Natural killer cell (primary cell): ENCODE measurements around the gene C8B. TPM values are rescaled to one million over a fixed set of nuclear protein-coding genes. Genes with fewer than 3 reads are reported as not detected.

Experiments used
- ATAC-seq, 3 donors: fragments of 150-1000 bp in 2 of 3; fragments of 200-7000 bp in 1 of 3; cut with Tn5 transposase; 1 replicate in 1 of 3; 2 replicates in 2 of 3; pipeline ENCODE4 v1.10.0; 2021; ENCODE audit warnings: mild to moderate bottlenecking in 2 of 3, moderate library complexity in 2 of 3
- DNase-seq, 2 donors: peaks; one replicate each; pipeline versions ENCODE4 v3.0.0 to v3.0.0-alpha.2; 2013 to 2021; ENCODE audit warnings: mixed read lengths in 1 of 2
- H3K27ac ChIP-seq: one replicate; pipeline ENCODE4 v1.5.1; 2013; ENCODE audit warnings: mild to moderate bottlenecking, low read length
- H3K27me3 ChIP-seq: one replicate; pipeline ENCODE4 v1.6.1; 2013; ENCODE audit warnings: low read length; ENCODE audit not compliant: control insufficient read depth, insufficient read depth
- H3K36me3 ChIP-seq: one replicate; pipeline ENCODE4 v1.6.1; 2013; ENCODE audit warnings: low read length; ENCODE audit not compliant: control insufficient read depth, insufficient read depth
- H3K4me1 ChIP-seq: one replicate; pipeline ENCODE4 v1.6.1; 2013; ENCODE audit warnings: low read length; ENCODE audit not compliant: control insufficient read depth, insufficient read depth
- H3K4me3 ChIP-seq: one replicate; pipeline ENCODE4 v1.5.1; 2013; ENCODE audit warnings: low read length
- H3K9me3 ChIP-seq: one replicate; pipeline ENCODE4 v1.6.1; 2013; ENCODE audit warnings: low read length; ENCODE audit not compliant: control insufficient read depth, insufficient read depth
- H3K27ac Mint-ChIP-seq, 2 donors: one replicate each; pipeline ENCODE4 v1.8.0; 2022; ENCODE audit warnings: mild to moderate bottlenecking in 2 of 2, mixed read lengths in 2 of 2, moderate library complexity in 1 of 2
- H3K27me3 Mint-ChIP-seq, 2 donors: one replicate each; pipeline ENCODE4 v1.8.0; 2022; ENCODE audit warnings: low read depth in 2 of 2, mixed read lengths in 2 of 2
- H3K36me3 Mint-ChIP-seq: one replicate; pipeline ENCODE4 v1.8.0; 2022; ENCODE audit warnings: mixed read lengths
- H3K4me1 Mint-ChIP-seq, 2 donors: one replicate each; pipeline ENCODE4 v1.8.0; 2022; ENCODE audit warnings: mixed read lengths in 2 of 2
- H3K4me3 Mint-ChIP-seq: one replicate; pipeline ENCODE4 v1.8.0; 2022; ENCODE audit warnings: mild to moderate bottlenecking, moderate library complexity, mixed read lengths
- H3K9me3 Mint-ChIP-seq, 2 donors: one replicate each; pipeline ENCODE4 v1.8.0; 2022; ENCODE audit warnings: mixed read lengths in 2 of 2
- CTCF ChIP-seq: fragments of 200-600 bp; IDR thresholded peaks from one replicate; pipeline ENCODE4 v1.8.0; 2022; ENCODE audit warnings: antibody characterized with exemption
- WGBS: methylation state at CpG from one replicate; pipeline ENCODE4 v1.1.7; 2013; ENCODE audit warnings: missing lambda C conversion rate; ENCODE audit not compliant: insufficient coverage; 5-methylcytosine and 5-hydroxymethylcytosine counted together
- intact Hi-C: fragments of 100-400 bp; cut with micrococcal nuclease; formaldehyde crosslinking; loops from one replicate; pipeline ENCODE4 v1.14.2; 2022
- total RNA-seq, 4 donors: library from RNA; stranded (reverse); fragments of 120-200 nt in 1 of 4; gene quantifications; one replicate each; pipeline versions ENCODE4 v1.2.3 to v1.2.4, GENCODE V29; 2013 to 2022

The C8B gene
- total RNA-seq, 3 donors from 2014 or later (not counting 1 experiment from before 2014, with no cell fraction given), result not detected

GRCh38 chr1:56957931-56958330, 7.9 kb downstream of the C8B start:
- H3K4me1 ChIP-seq, result no peaks in the 10 kb centered on the region

GRCh38 chr1:56954664-56955063, 11.2 kb downstream of the C8B start:
- TF ChIP-seq CTCF, result no peak
- Mint-ChIP-seq H3K4me3 (no peak overlapping the region), H3K27ac (no peak overlapping the region), H3K36me3 (no peaks in the 10 kb centered on the region), H3K9me3 (no peaks in the 10 kb centered on the region), H3K27me3 (peaks cover 0 to 5% of the 10 kb centered on the region in 2 donors), H3K4me1 (peaks cover 0 to 12% of the 10 kb centered on the region in 2 donors)
- H3K27me3 ChIP-seq, result no peaks in the 10 kb centered on the region
- no peak for DNase-seq
- no peak overlapping the region for H3K4me3 ChIP-seq
- 57% methylated on average over 1 of the region's 1 CpG for WGBS
- no peaks in the 10 kb centered on the region for H3K9me3 ChIP-seq
- intact Hi-C loops, result no loop called here
- ATAC-seq, result peak in 1 of 3 donors; percentile 63
- H3K27ac ChIP-seq, result no peak overlapping the region
- no peaks in the 10 kb centered on the region for H3K36me3 ChIP-seq
- H3K4me1 ChIP-seq, result no peaks in the 10 kb centered on the region

More at GRCh38 chr1:56957931-56958330, 7.9 kb downstream of the C8B start:
- no peaks in the 10 kb centered on the region for H3K36me3 Mint-ChIP-seq
- no peak overlapping the region for H3K4me3 Mint-ChIP-seq
- 81% methylated on average over 2 of the region's 3 CpGs for WGBS
- H3K9me3 Mint-ChIP-seq, result no peaks in the 10 kb centered on the region
- no peaks in the 10 kb centered on the region for H3K9me3 ChIP-seq
- H3K27ac Mint-ChIP-seq, result no peak overlapping the region
- H3K36me3 ChIP-seq, result no peaks in the 10 kb centered on the region
- intact Hi-C loops, result no loop called here
- TF ChIP-seq CTCF, result no peak
- ATAC-seq (no peak), DNase-seq (no peak)
- H3K27me3 Mint-ChIP-seq, result peaks cover 0 to 5% of the 10 kb centered on the region in 2 donors
- no peak overlapping the region for H3K4me3 ChIP-seq
- no peaks in the 10 kb centered on the region for H3K27me3 ChIP-seq
- H3K27ac ChIP-seq, result no peak overlapping the region
- H3K4me1 Mint-ChIP-seq, result peaks cover 0 to 12% of the 10 kb centered on the region in 2 donors

- H3K27me3 ChIP-seq, result no peaks in the 10 kb centered on the region
- H3K36me3 Mint-ChIP-seq, result no peaks in the 10 kb centered on the region
- TF ChIP-seq CTCF, result no peak
- H3K36me3 ChIP-seq, result no peaks in the 10 kb centered on the region
- no peak overlapping the region for H3K27ac Mint-ChIP-seq
- peaks cover 0 to 12% of the 10 kb centered on the region in 2 donors for H3K4me1 Mint-ChIP-seq
- no peak overlapping the region for H3K4me3 Mint-ChIP-seq
- H3K9me3 ChIP-seq, result no peaks in the 10 kb centered on the region
- peaks cover 0 to 5% of the 10 kb centered on the region in 2 donors for H3K27me3 Mint-ChIP-seq
- DNase-seq, result no peak
- H3K4me3 ChIP-seq, result no peak overlapping the region
- intact Hi-C loops, result no loop called here
- H3K4me1 ChIP-seq, result no peaks in the 10 kb centered on the region
- no peaks in the 10 kb centered on the region for H3K9me3 Mint-ChIP-seq
- 49% methylated on average over 5 of the region's 5 CpGs for WGBS
- no peak overlapping the region for H3K27ac ChIP-seq
- no peak for ATAC-seq
Observed at GRCh38 chr1:56953386-56953785, 12.4 kb downstream of the C8B start.

- Histone ChIP-seq H3K9me3 (no peaks in the 10 kb centered on the region), H3K4me1 (no peaks in the 10 kb centered on the region), H3K27ac (no peak overlapping the region), H3K4me3 (no peak overlapping the region), H3K27me3 (no peaks in the 10 kb centered on the region), H3K36me3 (no peaks in the 10 kb centered on the region)
- Mint-ChIP-seq H3K9me3 (no peaks in the 10 kb centered on the region), H3K4me3 (no peak overlapping the region), H3K27ac (no peak overlapping the region), H3K4me1 (peaks cover 0 to 12% of the 10 kb centered on the region in 2 donors), H3K36me3 (no peaks in the 10 kb centered on the region), H3K27me3 (no peaks in the 10 kb centered on the region)
- ATAC-seq (no peak), DNase-seq (no peak)
- intact Hi-C loops, result no loop called here
- WGBS, result 88% methylated on average over 6 of the region's 8 CpGs
- no peak for TF ChIP-seq CTCF
Observed at GRCh38 chr1:56952501-56952900, 13.3 kb downstream of the C8B start.
